ENCODE data around the gene NME4.

NME4 gene

GRCh38 chr16:363766-364490, 33.1 kb upstream of the NME4 start:
- DNase-seq, result no peak

GRCh38 chr16:364595-365491, 32.2 kb upstream of the NME4 start:
- DNase-seq, result no peak

- DNase-seq, result no peak
Observed at GRCh38 chr16:366476-366875, 30.5 kb upstream of the NME4 start.

- no peak for DNase-seq
Observed at GRCh38 chr16:367333-367903, 29.6 kb upstream of the NME4 start.

GRCh38 chr16:368388-369158, 28.4 kb upstream of the NME4 start:
- DNase-seq, result no peak

GRCh38 chr16:369275-369865, 27.6 kb upstream of the NME4 start:
- DNase-seq, result no peak

- no peak for DNase-seq
Observed at GRCh38 chr16:369866-370436, 27.0 kb upstream of the NME4 start.

- peak; percentile 76 for DNase-seq
Observed at GRCh38 chr16:370443-370842, 26.6 kb upstream of the NME4 start, which contains the start of gene MRPL28. Gene MRPL28 (minus strand): TSS chr16:370538. CDS start chr16:370218, 320 bp downstream.

- no peak for DNase-seq
Observed at GRCh38 chr16:370979-371514, 26.0 kb upstream of the NME4 start.

- DNase-seq, result no peak
Observed at GRCh38 chr16:371515-372301, 25.3 kb upstream of the NME4 start.

GRCh38 chr16:372302-372983, 24.6 kb upstream of the NME4 start:
- DNase-seq, result no peak

GRCh38 chr16:373020-373598, 23.9 kb upstream of the NME4 start:
- DNase-seq, result no peak

GRCh38 chr16:373848-374615, 23.0 kb upstream of the NME4 start:
- no peak for DNase-seq

GRCh38 chr16:374616-374926, 22.4 kb upstream of the NME4 start:
- DNase-seq, result no peak

GRCh38 chr16:375212-375611, 21.8 kb upstream of the NME4 start:
- no peak for DNase-seq

- DNase-seq, result no peak
Observed at GRCh38 chr16:375927-376816, 20.8 kb upstream of the NME4 start.

- no peak for DNase-seq
Observed at GRCh38 chr16:376817-377418, 20.1 kb upstream of the NME4 start.

- DNase-seq, result no peak
Observed at GRCh38 chr16:377419-377951, 19.5 kb upstream of the NME4 start.
